Activated T-helper 9 cell treated with anti-CD3 and anti-CD28 coated beads, Interleukin-2, amount 50 U/mL, for 16 hours (primary cell): ENCODE results near the gene BAHD1.

Experiments
- DNase-seq: peaks from one replicate; pipeline ENCODE4 v3.0.0-alpha.2; 2020; ENCODE audit warnings: low read depth

The BAHD1 gene

GRCh38 chr15:40498891-40499290 lies 58.1 kb downstream of the BAHD1 start:
- DNase-seq, result no peak

DNA sequence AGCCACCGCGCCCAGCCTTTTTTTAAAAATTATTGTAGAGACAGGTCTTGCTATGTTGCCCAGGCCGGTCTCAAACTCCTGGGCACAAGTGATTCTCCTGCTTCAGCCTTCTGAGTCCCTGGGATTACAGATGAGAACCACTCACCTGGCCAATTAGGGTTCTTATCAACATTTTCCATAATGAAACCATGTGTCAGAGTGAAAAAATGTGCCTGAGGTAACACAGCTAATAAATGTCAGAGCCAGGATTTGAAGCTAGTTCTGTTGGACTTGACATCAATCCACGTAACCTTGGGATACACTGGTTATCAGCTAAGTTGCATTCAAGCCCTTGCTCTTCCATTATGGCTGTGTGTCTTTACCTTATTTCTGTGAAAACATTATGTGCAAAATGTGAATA lies 59.2 kb downstream of the BAHD1 start:
- DNase-seq, result no peak

GRCh38 chr15:40500568-40501330 lies 60.0 kb downstream of the BAHD1 start:
- DNase-seq, result no peak

- no peak for DNase-seq
Observed at GRCh38 chr15:40501487-40501886, 60.7 kb downstream of the BAHD1 start.

DNA sequence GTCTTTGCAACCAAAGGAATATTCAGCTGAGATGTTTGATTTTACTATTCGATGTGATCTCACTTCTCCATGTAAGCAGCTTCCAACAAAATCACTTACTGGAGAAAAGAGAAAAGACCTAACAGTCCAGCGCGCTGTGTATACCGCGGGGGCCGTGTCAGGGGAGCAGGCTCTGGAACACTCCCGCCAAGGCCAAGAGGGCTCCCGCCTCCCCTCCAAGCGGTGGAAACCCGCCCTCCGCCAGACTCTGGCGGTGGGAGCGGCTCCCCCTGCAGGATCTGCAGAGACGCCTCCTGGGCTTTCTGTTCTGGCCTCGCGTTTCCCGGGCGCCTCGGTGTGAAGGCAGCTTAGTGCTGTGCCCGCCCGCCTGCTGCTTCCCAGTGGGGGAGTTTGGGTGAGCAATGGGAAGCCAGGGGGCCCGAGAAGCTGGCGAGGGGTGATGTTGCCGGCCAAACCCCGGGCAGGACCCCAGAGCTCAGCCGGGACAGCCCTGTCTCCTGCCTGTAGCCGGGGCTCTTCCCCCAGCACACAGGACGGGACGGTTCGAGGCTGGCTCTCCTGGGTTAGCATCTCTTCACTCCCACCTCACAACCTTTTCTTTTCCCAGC lies 66.3 kb downstream of the BAHD1 start:
- DNase-seq, result peak; percentile 45

DNA sequence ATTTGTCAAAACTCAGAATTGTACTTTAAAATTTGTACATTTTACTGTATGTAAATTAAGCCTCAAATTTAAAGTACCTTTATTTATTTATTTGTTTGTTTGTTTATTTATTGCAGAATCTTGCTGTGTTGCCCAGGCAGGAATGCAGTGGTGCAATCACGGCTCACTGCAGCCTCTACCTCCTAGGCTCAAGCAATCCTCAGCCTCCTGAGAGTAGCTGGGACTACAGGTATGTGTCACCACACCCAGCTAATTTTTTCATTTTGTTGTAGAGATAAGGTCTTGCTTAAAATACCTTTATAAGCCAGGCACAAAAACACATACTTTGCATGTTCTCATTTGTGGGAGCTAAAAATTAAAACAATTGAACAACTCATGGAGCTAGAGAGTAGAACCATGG lies 67.5 kb downstream of the BAHD1 start:
- no peak for DNase-seq

GRCh38 chr15:40510201-40510600 lies 69.4 kb downstream of the BAHD1 start:
- DNase-seq, result no peak

DNA sequence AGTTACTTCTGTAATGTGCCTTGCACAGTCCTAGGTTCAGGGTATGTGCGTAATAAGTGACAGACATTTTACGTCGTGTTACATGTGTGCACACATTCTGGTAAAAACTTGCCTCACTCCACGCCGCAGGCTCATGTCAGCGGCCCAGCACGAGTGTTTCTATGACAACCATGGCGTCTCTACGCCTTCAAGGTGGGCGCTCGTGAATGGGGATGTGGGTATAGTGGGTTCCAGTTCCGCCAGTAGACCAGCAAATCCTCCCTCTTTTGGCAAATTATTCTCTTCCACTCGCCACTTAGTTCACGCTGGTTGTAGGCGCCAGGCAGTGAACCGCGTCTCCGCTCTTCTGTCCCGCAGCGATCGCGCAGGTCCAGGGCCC lies 70.3 kb downstream of the BAHD1 start:
- DNase-seq, result no peak

DNA sequence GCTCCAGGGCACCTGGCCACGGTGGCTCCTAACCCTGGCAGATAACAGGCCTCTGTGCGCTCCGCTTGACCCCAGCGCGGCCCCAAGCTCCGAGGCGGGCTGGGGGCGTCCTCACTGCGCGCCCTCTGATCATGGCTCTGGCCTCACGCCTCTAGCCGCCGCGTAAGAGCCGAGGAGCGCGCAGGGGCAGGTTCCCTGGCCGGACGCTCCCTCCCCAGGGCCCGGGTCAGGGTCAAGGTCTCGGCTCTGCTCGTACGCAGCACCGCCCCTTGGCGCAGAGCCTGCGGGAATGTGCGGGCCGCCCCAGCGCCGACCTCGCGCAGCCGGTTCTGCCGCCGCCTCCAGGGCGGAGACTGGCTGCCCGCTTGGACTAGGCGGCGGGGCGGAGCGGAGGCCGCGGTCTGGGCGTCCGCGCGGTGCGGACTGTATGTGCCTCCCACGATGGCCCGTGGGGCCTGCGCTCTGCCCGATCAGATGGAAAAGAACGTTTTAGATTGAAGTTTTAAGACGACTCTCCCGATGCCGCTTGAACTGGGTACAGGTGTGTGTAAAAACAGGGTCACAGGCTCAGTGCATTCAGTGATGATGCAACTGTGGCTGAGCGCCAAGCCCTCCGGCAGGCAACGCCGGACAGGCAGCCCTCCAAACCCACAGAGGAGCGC lies 70.8 kb downstream of the BAHD1 start:
- DNase-seq, result no peak

DNA sequence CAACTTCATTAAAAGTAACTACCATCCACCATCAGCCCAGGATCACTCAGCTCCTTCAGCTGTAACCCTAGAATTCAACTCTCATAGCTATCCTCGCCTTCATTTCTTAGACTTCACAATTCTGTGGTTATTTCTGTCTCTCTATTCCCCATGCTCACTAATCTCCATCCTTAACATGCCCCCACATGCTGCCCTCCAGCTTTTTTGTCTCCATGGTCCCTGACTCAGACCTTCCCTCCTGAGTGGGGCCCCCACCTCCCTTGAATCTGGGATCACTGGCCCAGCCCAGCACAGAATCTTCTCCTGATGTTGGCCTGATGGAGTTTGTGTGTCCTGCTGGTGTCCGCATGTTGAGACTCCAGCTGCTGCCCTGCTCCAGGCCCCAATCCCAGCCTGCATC lies 71.7 kb downstream of the BAHD1 start:
- DNase-seq, result no peak

DNA sequence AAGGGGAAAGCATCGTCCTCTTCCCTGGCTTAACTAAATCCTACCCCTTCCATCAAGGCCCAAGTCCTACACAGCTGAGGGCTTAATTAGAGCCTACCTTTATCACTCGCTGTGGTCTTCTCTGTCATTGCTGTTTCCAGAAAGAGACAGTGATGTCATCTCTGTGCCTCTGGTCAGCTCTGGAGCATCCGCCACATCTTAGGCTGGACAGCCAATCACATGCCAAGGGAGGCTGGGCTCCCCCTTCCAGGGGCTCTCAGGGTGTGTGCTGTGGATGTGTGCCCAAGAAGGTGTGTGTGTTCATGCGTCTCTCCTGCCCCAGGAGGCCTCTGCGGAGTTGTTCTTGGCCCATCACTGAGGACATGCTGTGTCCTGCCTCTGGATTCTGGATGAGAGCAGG lies 72.9 kb downstream of the BAHD1 start:
- DNase-seq, result no peak

GRCh38 chr15:40516322-40516721 lies 75.6 kb downstream of the BAHD1 start:
- DNase-seq, result no peak
